GM12878 (cell line): ENCODE data around the gene CAPNS1.

ENCODE experiments used
- CBX5 ChIP-seq: sonication (generic); IDR thresholded peaks from 2 replicates; pipeline ENCODE4 v1.6.1; 2016; ENCODE audit warnings: low read depth, moderate library complexity, mild to moderate bottlenecking, inconsistent platforms
- HDGF ChIP-seq: fragments of 450-650 bp; IDR thresholded peaks from 2 replicates; pipeline ENCODE4 v1.6.1; 2016; ENCODE audit warnings: antibody characterized with exemption
- MTA2 ChIP-seq: fragments of 450-650 bp; IDR thresholded peaks from 2 replicates; pipeline ENCODE4 v1.6.1; 2016; ENCODE audit warnings: low read depth, mild to moderate bottlenecking, moderate library complexity
- RAD51 ChIP-seq: fragments of 450-650 bp; IDR thresholded peaks from 2 replicates; pipeline ENCODE4 v1.6.1; 2016; ENCODE audit warnings: moderate library complexity, mild to moderate bottlenecking, inconsistent platforms

- no peak for TF ChIP-seq CBX5
- TF ChIP-seq RAD51, result no peak
- no peak for TF ChIP-seq HDGF
- no peak for TF ChIP-seq MTA2
Observed at GRCh38 chr19:36172852-36173251, 33.0 kb downstream of the CAPNS1 start.
